Liver (tissue), 9 donors: ENCODE measurements around the gene SH2D5. TPM values are rescaled to one million over a fixed set of nuclear protein-coding genes. Genes with fewer than 3 reads are reported as not detected.

Experiments
- DNase-seq: peaks from one replicate; pipeline ENCODE4 v3.0.0-alpha.2; 2017; ENCODE audit warnings: low spot score
- H3K27ac ChIP-seq, 2 donors: one replicate each; pipeline ENCODE4 v1.7.0; 2013; ENCODE audit warnings: inconsistent platforms in 2 of 2, low read length in 2 of 2, control low read depth in 1 of 2, low read depth in 1 of 2, mild to moderate bottlenecking in 1 of 2
- H3K27me3 ChIP-seq, 4 donors: one replicate each; pipeline versions ENCODE4 v1.6.1 to v1.7.0; 2013; ENCODE audit warnings: low read length in 3 of 4, inconsistent platforms in 1 of 4, mild to moderate bottlenecking in 1 of 4, moderate library complexity in 1 of 4; ENCODE audit not compliant: control insufficient read depth in 4 of 4, insufficient read depth in 4 of 4
- H3K36me3 ChIP-seq, 4 donors: one replicate each; pipeline versions ENCODE4 v1.6.1 to v1.7.0; 2013; ENCODE audit warnings: low read length in 3 of 4, mild to moderate bottlenecking in 3 of 4, low read depth in 1 of 4, moderate library complexity in 1 of 4; ENCODE audit not compliant: control insufficient read depth in 4 of 4, insufficient read depth in 3 of 4
- H3K4me1 ChIP-seq, 4 donors: one replicate each; pipeline versions ENCODE4 v1.6.1 to v1.7.0; 2013; ENCODE audit warnings: low read length in 3 of 4, mild to moderate bottlenecking in 3 of 4, moderate library complexity in 1 of 4; ENCODE audit not compliant: control insufficient read depth in 4 of 4, insufficient read depth in 4 of 4
- H3K4me3 ChIP-seq, 3 donors: one replicate each; pipeline versions ENCODE4 v1.6.1 to v1.7.0; 2013; ENCODE audit warnings: low read length in 3 of 3, control low read depth in 1 of 3, low read depth in 1 of 3, mild to moderate bottlenecking in 1 of 3
- H3K9ac ChIP-seq, 2 donors: one replicate each; pipeline ENCODE4 v1.7.0; 2013; ENCODE audit warnings: low read length in 2 of 2, mild to moderate bottlenecking in 2 of 2, moderate library complexity in 2 of 2, control low read depth in 1 of 2, low read depth in 1 of 2
- H3K9me3 ChIP-seq, 4 donors: one replicate each; pipeline versions ENCODE4 v1.6.1 to v1.7.0; 2013; ENCODE audit warnings: low read length in 3 of 4; ENCODE audit not compliant: control insufficient read depth in 4 of 4
- EGR1 ChIP-seq, 2 donors: IDR thresholded peaks; 2 replicates each; pipeline ENCODE4 v1.6.1; 2016 to 2018; ENCODE audit warnings: antibody characterized with exemption in 2 of 2, low read depth in 2 of 2
- FOXA1 ChIP-seq: IDR thresholded peaks from 2 replicates; pipeline ENCODE4 v1.6.1; 2016; ENCODE audit warnings: antibody characterized with exemption
- FOXA2 ChIP-seq: IDR thresholded peaks from 2 replicates; pipeline ENCODE4 v1.6.1; 2016; ENCODE audit warnings: antibody characterized with exemption
- GABPA ChIP-seq, 2 donors: IDR thresholded peaks in 1 of 2; conservative IDR thresholded peaks in 1 of 2; 2 replicates each; pipeline ENCODE4 v1.6.1; 2016; ENCODE audit warnings: antibody characterized with exemption in 2 of 2, mild to moderate bottlenecking in 1 of 2, moderate library complexity in 1 of 2
- HNF4A ChIP-seq, 2 donors: conservative IDR thresholded peaks; 2 replicates each; pipeline ENCODE4 v1.6.1; 2016; ENCODE audit warnings: antibody characterized with exemption in 2 of 2, mild to moderate bottlenecking in 2 of 2
- HNF4G ChIP-seq: IDR thresholded peaks from 2 replicates; pipeline ENCODE4 v1.6.1; 2016; ENCODE audit warnings: antibody characterized with exemption
- JUND ChIP-seq, 2 donors: IDR thresholded peaks; 2 replicates each; pipeline ENCODE4 v1.6.1; 2016; ENCODE audit warnings: antibody characterized with exemption in 2 of 2
- NR2F2 ChIP-seq: IDR thresholded peaks from 2 replicates; pipeline ENCODE4 v1.6.1; 2016; ENCODE audit warnings: antibody characterized with exemption
- RAD21 ChIP-seq, 2 donors: IDR thresholded peaks; 2 replicates each; pipeline ENCODE4 v1.6.1; 2016; ENCODE audit warnings: antibody characterized with exemption in 2 of 2, mild to moderate bottlenecking in 2 of 2
- RXRA ChIP-seq, 2 donors: IDR thresholded peaks; 2 replicates each; pipeline ENCODE4 v1.6.1; 2017 to 2018; ENCODE audit warnings: antibody characterized with exemption in 2 of 2, mild to moderate bottlenecking in 1 of 2
- SP1 ChIP-seq: IDR thresholded peaks from 2 replicates; pipeline ENCODE4 v1.6.1; 2018; ENCODE audit warnings: antibody characterized with exemption, mild to moderate bottlenecking
- TAF1 ChIP-seq: conservative IDR thresholded peaks from 2 replicates; pipeline ENCODE4 v1.6.1; 2016; ENCODE audit warnings: antibody characterized with exemption, mild to moderate bottlenecking
- YY1 ChIP-seq: IDR thresholded peaks from 2 replicates; pipeline ENCODE4 v1.6.1; 2016; ENCODE audit warnings: antibody characterized with exemption, mild to moderate bottlenecking
- WGBS: extraction: QIAGEN DNeasy Blood & Tissue Kit; methylation state at CpG from one replicate; pipeline ENCODE4 v1.1.7; 2013; 5-methylcytosine and 5-hydroxymethylcytosine counted together
- polyA plus RNA-seq, 2 donors: library from polyadenylated mRNA; stranded (reverse) in 1 of 2; unstranded in 1 of 2; fragments of 200-250 nt in 1 of 2; fragments of >200 nt in 1 of 2; fragmentation: Nextera tagmentation in 1 of 2; extraction: Ambion mirVana in 1 of 2; gene quantifications; one replicate each; pipeline versions ENCODE4 v1.2.1 to v1.2.3, GENCODE V29; 2013 to 2015
- total RNA-seq, 2 donors: library from RNA; depleted of rRNA; stranded (reverse); fragments of >200 nt; gene quantifications; one replicate each; pipeline ENCODE4 v1.2.3, GENCODE V29; 2014
- TF ChIP-seq, protein P1 (sequence below): IDR thresholded peaks from 2 replicates; pipeline ENCODE4 v1.6.1; 2016; ENCODE audit warnings: antibody characterized with exemption
- TF ChIP-seq, protein P2 (sequence below): IDR thresholded peaks from 2 replicates; pipeline ENCODE4 v1.6.1; 2016; ENCODE audit warnings: antibody characterized with exemption, mild to moderate bottlenecking
- TF ChIP-seq, protein P3 (sequence below): fragments of 150-350 bp; IDR thresholded peaks from 2 replicates; pipeline ENCODE4 v1.5.1; 2017; ENCODE audit warnings: improper control_type of control experiment, low read depth, low read length; ENCODE audit not compliant: missing input control
- TF ChIP-seq, protein P4 (sequence below): IDR thresholded peaks from 2 replicates; pipeline ENCODE4 v1.6.1; 2016; ENCODE audit warnings: antibody characterized with exemption
- TF ChIP-seq, protein P5 (sequence below): IDR thresholded peaks from 2 replicates; pipeline ENCODE4 v1.6.1; 2016; ENCODE audit warnings: antibody characterized with exemption
- donor health status: healthy.
- donor health status: healthy.
- donor health status: healthy.
- donor health status: healthy.
- donor health status: healthy.

The SH2D5 gene
- total and polyA plus RNA-seq, 4 donors = 0.05 TPM; not detected in 3

DNA sequence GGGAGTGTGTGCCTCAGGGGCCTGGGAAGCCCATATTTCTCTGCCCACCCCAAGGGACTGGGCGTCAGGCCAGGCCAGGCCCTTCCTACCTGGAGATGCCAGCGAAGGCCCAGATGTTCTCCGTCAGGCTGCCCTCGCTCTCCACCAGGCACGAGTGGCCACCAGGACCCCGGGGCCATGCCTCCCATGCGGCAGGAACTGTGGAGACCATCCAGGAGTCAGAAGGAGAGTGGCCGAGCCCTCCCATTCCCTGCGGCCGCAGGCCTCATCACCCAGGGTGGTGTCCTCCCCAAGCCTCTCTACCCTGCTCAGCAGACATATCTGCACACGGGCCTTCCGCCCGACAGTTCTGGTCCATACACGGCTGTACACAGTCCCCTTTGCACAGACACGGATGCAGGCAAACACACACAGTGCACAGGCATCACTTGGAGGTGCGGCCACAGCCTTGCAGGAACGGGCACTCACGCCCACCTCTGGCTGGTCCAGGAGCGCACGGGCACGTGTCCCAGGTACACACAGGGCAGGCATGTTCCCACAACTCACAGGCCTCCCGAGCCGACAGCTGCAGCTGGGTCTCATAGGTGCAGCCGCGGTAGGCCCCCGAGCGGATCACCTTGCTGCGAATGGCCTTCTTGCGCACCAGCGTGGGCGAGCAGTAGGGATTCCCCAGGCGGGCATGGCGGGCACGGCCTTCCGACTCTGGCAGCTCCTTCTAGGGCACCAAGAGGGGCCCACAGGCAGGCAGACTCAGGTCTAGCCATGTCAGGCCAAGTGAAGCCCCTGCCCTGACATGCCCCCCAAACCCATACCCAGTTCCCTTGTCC lies 8.8 kb downstream of the SH2D5 start:
- Histone ChIP-seq H3K36me3 (no peaks in the 10 kb centered on the region), H3K9ac (no peak overlapping the region), H3K9me3 (no peaks in the 10 kb centered on the region), H3K4me3 (no peak overlapping the region), H3K27ac (no peak overlapping the region), H3K27me3 (no peaks in the 10 kb centered on the region), H3K4me1 (no peaks in the 10 kb centered on the region)
- TF ChIP-seq TAF1 (no peak), GABPA (IDR thresholded peaks at IDR 0.05 in 1 of 2, conservative IDR thresholded peaks at IDR 0.05 in 1 of 2) (no peak), FOXA2 (no peak), RAD21 (IDR thresholded peaks at IDR 0.05) (no peak), HNF4G (no peak), RXRA (IDR thresholded peaks at IDR 0.05) (no peak), YY1 (no peak), NR2F2 (no peak), EGR1 (IDR thresholded peaks at IDR 0.05; ENCODE audit: low read depth in 2 of 2) (no peak), FOXA1 (no peak), JUND (IDR thresholded peaks at IDR 0.05) (no peak), HNF4A (conservative IDR thresholded peaks at IDR 0.05) (no peak), SP1 (no peak)
- TF ChIP-seq, protein P1, sequence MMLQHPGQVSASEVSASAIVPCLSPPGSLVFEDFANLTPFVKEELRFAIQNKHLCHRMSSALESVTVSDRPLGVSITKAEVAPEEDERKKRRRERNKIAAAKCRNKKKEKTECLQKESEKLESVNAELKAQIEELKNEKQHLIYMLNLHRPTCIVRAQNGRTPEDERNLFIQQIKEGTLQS = no peak
- TF ChIP-seq, protein P2, sequence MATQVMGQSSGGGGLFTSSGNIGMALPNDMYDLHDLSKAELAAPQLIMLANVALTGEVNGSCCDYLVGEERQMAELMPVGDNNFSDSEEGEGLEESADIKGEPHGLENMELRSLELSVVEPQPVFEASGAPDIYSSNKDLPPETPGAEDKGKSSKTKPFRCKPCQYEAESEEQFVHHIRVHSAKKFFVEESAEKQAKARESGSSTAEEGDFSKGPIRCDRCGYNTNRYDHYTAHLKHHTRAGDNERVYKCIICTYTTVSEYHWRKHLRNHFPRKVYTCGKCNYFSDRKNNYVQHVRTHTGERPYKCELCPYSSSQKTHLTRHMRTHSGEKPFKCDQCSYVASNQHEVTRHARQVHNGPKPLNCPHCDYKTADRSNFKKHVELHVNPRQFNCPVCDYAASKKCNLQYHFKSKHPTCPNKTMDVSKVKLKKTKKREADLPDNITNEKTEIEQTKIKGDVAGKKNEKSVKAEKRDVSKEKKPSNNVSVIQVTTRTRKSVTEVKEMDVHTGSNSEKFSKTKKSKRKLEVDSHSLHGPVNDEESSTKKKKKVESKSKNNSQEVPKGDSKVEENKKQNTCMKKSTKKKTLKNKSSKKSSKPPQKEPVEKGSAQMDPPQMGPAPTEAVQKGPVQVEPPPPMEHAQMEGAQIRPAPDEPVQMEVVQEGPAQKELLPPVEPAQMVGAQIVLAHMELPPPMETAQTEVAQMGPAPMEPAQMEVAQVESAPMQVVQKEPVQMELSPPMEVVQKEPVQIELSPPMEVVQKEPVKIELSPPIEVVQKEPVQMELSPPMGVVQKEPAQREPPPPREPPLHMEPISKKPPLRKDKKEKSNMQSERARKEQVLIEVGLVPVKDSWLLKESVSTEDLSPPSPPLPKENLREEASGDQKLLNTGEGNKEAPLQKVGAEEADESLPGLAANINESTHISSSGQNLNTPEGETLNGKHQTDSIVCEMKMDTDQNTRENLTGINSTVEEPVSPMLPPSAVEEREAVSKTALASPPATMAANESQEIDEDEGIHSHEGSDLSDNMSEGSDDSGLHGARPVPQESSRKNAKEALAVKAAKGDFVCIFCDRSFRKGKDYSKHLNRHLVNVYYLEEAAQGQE = no peak
- TF ChIP-seq, protein P3, sequence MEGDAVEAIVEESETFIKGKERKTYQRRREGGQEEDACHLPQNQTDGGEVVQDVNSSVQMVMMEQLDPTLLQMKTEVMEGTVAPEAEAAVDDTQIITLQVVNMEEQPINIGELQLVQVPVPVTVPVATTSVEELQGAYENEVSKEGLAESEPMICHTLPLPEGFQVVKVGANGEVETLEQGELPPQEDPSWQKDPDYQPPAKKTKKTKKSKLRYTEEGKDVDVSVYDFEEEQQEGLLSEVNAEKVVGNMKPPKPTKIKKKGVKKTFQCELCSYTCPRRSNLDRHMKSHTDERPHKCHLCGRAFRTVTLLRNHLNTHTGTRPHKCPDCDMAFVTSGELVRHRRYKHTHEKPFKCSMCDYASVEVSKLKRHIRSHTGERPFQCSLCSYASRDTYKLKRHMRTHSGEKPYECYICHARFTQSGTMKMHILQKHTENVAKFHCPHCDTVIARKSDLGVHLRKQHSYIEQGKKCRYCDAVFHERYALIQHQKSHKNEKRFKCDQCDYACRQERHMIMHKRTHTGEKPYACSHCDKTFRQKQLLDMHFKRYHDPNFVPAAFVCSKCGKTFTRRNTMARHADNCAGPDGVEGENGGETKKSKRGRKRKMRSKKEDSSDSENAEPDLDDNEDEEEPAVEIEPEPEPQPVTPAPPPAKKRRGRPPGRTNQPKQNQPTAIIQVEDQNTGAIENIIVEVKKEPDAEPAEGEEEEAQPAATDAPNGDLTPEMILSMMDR = no peak
- TF ChIP-seq, protein P4, sequence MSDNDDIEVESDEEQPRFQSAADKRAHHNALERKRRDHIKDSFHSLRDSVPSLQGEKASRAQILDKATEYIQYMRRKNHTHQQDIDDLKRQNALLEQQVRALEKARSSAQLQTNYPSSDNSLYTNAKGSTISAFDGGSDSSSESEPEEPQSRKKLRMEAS = no peak
- TF ChIP-seq, protein P5, sequence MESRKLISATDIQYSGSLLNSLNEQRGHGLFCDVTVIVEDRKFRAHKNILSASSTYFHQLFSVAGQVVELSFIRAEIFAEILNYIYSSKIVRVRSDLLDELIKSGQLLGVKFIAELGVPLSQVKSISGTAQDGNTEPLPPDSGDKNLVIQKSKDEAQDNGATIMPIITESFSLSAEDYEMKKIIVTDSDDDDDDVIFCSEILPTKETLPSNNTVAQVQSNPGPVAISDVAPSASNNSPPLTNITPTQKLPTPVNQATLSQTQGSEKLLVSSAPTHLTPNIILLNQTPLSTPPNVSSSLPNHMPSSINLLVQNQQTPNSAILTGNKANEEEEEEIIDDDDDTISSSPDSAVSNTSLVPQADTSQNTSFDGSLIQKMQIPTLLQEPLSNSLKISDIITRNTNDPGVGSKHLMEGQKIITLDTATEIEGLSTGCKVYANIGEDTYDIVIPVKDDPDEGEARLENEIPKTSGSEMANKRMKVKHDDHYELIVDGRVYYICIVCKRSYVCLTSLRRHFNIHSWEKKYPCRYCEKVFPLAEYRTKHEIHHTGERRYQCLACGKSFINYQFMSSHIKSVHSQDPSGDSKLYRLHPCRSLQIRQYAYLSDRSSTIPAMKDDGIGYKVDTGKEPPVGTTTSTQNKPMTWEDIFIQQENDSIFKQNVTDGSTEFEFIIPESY = no peak
- no peak for DNase-seq
- 93% methylated on average over 35 of the region's 35 CpGs for WGBS
